Measurements from ENCODE around the gene SPOP.
"Not testable (repeated sequence)": the region's sequence is repeated elsewhere in the genome, so short reads cannot be mapped to it uniquely, and the experiment has no call there.

SPOP gene

GRCh38 chr17:49677933-49678847 is at the start of gene SPOP:
TSS of gene SPOP (minus strand) at chr17:49678097. CDS start at chr17:49622810, 55,287 bp downstream.
- DNase-seq (ENCODE audit: low read depth) = peak; percentile 97

GRCh38 chr17:49727380-49727779 is 49.5 kb upstream of the SPOP start:
- no peak for DNase-seq (ENCODE audit: low read depth)

DNA sequence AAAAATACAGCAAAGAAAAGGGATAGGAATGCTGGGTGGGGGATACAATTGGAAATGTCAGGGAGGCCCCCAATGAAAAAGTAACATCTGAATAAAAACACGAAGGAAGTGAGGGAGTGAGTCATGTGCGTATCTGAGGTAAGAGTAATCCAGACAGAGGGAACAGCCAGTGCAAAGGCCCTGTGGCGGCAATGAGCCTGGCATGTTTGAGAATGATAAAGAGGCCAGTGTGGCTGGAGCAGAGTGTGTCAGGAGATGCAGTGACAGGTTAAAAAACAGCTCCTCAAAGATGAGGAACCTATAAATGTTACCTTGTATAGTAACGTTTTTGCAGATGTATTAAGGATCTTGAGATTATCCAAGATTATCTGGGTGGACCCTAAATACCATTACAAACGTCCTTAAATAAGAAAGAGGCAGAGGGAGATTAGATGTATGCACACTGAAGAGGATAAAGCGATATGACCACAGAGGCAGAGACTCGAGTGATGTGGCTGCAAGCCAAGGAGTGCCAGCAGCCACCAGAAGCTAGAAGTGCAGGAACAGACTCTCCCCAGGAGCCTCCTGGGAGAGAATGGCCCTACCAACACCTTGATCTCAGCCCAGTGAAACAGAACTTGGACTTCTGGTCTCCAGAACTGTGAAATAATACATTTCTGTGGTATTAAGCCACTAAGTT is 47.7 kb upstream of the SPOP start:
- no peak for DNase-seq (ENCODE audit: low read depth)

- not testable (repeated sequence) for DNase-seq (ENCODE audit: low read depth)
These were observed 46.7 kb upstream of the SPOP start for GRCh38 chr17:49724552-49724951.

GRCh38 chr17:49723423-49723822 is 45.5 kb upstream of the SPOP start:
- DNase-seq (ENCODE audit: low read depth) = no peak

GRCh38 chr17:49722066-49722465 is 44.2 kb upstream of the SPOP start:
- DNase-seq (ENCODE audit: low read depth) = no peak

- DNase-seq (ENCODE audit: low read depth) = no peak
These were observed 39.5 kb upstream of the SPOP start for GRCh38 chr17:49717371-49717861.

DNA sequence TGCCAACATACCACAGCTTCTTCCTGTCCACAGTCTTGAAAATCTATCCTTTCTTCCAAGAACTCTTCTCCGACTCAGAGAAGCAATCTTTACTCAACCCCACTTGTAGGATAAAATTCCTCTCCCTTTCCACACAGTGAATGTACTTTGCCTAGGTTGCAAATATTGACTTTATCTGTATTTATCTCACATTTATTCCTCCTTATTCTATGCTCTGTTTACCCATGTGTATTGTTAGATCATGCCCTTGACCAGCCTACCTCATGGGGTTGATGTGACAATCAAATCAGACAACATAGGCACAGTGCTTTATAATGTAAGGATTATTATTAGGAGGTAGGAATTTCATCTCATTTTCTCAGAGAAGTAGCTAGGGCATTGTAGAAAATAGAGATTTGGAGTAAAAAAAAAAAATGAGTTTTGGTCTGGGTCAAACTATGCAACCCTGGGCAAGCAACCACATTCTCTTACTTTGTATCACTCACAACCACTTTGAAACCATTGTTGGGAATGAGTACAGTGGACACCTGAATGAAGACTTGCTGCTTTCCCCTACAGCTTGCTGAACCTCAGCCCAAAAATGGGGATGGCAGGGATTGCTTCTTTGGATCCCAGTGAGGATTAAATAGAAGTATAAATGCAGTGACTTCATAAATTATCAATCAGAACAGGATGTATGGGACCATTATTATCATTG is 38.9 kb upstream of the SPOP start:
- no peak for DNase-seq (ENCODE audit: low read depth)

- DNase-seq (ENCODE audit: low read depth) = no peak
These were observed 37.9 kb upstream of the SPOP start for GRCh38 chr17:49715717-49716279.

- no peak for DNase-seq (ENCODE audit: low read depth)
These were observed 37.3 kb upstream of the SPOP start for GRCh38 chr17:49715216-49715615.

- DNase-seq (ENCODE audit: low read depth) = no peak
These were observed 30.8 kb upstream of the SPOP start for GRCh38 chr17:49708515-49709183.

DNA sequence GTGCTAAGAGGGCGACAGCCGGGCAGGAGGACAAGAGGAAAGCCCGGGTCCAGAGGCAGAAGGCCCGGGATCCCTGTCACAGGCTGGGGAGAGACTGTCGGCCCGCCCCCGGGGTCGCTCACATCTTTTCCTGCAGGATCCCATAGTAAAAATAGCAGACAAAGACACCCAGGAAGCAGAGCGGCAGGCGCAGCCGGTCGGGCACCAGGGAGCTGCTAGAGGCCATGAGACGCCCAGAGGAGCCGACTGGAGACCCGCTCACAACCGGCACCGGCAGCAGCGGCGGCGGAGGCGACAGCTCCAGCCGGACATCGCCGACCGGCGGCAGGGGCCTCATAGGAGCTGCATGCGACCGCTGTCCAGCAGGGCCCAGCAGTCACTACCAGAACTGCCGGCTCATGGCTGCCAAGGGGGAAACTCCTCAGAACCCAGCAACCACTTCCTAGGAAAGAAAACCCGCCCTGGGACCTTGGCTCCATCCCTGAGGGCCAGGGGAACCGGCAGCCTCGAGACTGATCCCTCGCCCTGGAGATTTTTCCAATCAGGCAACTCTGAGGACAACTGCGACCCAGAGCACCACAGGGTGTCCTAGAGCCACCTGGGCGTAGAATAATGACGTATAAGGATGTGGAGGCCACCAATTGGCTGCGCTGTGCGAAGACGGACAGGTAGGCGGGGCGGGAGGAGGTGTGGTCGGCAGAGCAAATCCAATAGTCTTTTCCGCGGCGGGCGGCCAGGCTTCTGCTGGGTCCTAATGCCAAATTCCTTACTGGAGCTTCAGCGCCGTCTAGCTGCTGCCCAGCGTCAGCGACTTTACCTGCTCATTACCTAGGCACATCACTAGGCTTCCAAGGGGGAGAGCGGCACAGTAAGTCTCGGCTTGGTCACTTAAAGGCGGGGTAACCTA is 30.0 kb upstream of the SPOP start, which contains the start of gene SLC35B1:
Gene SLC35B1, minus strand, starts transcription at position 357 of the 907 bp plus-strand sequence. Its CDS starts 131 bp downstream, at position 226.
- peak; percentile 96 for DNase-seq (ENCODE audit: low read depth)

DNA sequence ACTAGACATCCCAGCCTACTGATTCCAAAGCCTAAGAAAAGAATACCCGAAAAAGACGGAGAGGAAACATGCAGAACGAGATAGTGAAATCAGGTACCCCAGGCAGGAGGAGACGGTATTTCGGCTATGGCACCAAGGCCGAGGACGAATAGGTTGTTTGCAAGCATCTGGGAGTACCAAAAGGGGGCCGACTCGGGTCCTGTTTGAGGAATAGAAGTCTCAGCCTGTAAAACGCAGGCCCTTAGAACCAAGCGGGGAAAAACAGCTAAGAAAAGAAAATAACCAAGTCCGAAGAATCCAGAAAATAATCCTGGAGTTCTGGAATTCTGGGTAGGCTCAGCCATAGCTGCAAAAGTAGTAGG is 29.3 kb upstream of the SPOP start:
- DNase-seq (ENCODE audit: low read depth) = no peak

GRCh38 chr17:49705254-49705653 is 27.4 kb upstream of the SPOP start:
- no peak for DNase-seq (ENCODE audit: low read depth)

- DNase-seq (ENCODE audit: low read depth) = no peak
These were observed 25.8 kb upstream of the SPOP start for GRCh38 chr17:49703557-49704277.

DNA sequence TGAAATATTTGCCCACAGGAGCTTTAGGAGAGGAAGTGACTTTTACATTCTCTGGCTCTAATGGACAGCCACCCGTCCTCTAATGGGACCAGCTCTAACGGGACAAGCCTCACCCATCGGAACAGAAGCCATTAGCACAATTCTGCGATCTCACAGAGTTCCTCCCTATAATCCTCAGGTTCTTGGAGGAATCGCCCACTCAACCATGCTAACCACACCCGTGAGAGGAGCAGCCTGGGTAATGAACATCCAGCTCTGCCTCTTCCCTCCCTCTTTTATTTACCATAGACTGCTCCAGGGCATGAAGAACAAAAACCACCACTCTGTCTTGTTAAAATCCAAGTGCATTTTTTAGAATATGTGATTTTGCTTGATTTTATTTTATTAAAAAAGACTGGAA is 23.1 kb upstream of the SPOP start:
- no peak for DNase-seq (ENCODE audit: low read depth)

GRCh38 chr17:49699966-49700575 is 22.2 kb upstream of the SPOP start:
- DNase-seq (ENCODE audit: low read depth) = no peak

DNA sequence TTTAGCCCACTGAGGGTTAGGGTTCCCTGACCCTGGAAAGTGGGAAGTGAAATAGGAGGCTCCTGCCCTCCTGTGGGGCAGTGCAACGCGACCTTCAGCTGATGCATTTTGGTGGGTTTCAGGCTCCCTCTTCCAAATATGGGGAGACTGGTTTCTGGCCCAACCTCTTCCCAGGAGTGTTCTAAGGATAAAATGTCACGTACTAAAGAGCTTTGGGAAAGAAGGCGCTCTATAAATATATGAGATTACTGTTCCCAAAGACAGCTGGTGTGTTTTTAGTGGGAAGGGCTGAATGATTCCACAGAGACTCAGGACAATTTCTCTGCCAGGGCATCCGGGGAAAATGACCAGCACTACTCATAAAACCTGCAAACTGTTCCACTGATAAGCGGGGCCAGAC is 20.1 kb upstream of the SPOP start:
- no peak for DNase-seq (ENCODE audit: low read depth)

DNA sequence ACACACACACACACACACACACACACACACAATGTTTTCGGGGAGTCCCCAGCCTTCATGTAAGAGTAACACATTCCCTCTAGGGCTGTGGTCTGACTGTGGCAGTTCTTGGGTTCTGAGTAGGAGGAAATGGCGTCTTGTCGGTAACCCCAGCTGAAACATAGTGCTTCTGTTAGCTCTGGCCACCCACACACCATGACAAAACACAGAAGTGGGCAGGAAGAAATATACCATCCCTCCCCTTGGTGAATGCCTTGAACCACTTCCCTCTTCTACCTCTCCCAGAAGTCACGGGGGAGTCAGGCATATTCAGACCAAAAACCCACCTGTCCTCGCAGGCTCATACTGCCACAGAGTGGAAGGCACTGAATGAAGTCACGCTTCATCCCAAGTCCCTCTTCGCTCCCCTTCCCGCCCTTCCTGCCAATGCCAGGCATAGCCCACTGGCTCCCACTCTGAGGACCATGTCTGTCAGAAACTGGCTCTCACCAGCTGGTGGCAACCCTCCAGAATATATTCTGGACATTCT is 18.4 kb upstream of the SPOP start:
- no peak for DNase-seq (ENCODE audit: low read depth)
